ENCODE measurements around the gene MACF1. TPM values are rescaled to one million over a fixed set of nuclear protein-coding genes. Genes with fewer than 3 reads are reported as not detected.
"Not testable (repeated sequence)": the region's sequence is repeated elsewhere in the genome, so short reads cannot be mapped to it uniquely, and the experiment has no call there.

Gene MACF1
- total RNA-seq, result 226 TPM

DNA sequence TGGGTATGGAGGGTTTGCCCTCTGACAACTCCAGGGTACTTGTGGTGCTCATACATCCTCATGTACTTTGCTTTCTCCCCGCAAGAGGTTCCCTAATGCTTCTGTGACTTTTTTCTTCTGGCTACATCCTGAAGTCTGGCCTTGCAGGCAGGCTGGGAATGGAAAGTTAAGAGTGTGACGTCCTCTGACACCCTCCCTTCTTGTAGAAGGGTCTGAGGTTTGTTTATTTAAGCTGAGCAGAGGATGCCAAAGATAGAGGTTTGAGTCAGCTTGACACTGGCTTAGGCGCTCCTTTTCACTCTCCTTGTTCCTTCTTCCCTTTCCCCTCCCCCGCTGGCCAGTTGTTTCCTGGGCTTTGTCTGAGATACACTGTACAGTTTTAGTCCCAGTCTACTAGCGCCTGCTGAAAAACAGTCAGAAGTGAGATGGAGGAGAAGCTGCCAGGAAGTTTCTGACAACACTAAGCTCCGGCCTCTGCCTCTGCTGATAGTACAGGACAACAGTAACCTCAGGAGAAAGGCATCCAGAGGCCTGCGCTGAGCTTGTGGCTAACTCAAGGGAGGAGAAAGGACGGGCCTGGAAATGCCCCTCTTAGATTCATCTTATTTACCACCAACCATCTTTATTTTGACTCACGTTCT, at the start of gene MACF1:
Gene MACF1 (plus strand): TSS at position 255 of the 641 bp plus-strand sequence. CDS start 328 bp downstream, at position 583.
- no peaks in the 10 kb centered on the region for H3K9me3 ChIP-seq (ENCODE audit: control insufficient read depth in 3 of 3, low read length in 3 of 3)
- peaks cover 14 to 22% (median 19%) of the 10 kb centered on the region in 3 donors for H3K4me1 ChIP-seq (ENCODE audit: control insufficient read depth in 3 of 3, insufficient read depth in 3 of 3, low read length in 3 of 3)

DNA sequence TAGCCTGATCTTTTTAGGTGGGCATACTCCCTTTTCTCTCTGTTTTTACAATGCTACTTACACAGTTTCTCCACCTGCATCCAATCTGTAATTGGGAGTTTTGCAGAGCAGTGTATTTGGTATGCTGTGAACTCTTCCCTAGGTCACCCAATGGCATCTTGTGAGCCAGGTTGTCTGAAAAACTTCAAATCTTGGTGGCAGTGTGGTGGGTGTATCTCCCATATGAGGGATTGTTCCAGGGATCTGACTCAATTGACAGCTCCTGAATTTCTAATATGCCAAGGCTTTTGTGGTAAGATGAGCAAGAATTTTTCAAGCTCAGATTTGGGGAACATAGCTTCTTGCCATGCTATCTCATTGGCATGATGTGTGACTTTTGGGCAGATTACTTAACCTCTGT, 47.2 kb upstream of the MACF1 start:
- H3K4me3 ChIP-seq (ENCODE audit: low read length in 3 of 3), result no peak overlapping the region

More for the DNA sequence above, at the start of gene MACF1:
- Histone ChIP-seq H3K36me3 (ENCODE audit: control insufficient read depth in 3 of 3, insufficient read depth in 3 of 3, low read length in 3 of 3) (no peaks in the 10 kb centered on the region), H3K9ac (ENCODE audit: low read depth in 1 of 3, low read length in 3 of 3) (peak within 1 kb of the TSS; percentile 63 to 71 (median 66)), H3K27me3 (ENCODE audit: control insufficient read depth in 3 of 3, insufficient read depth in 3 of 3, low read length in 3 of 3) (no peaks in the 10 kb centered on the region), H3K4me3 (ENCODE audit: low read length in 3 of 3) (peak within 1 kb of the TSS; percentile 42 to 66 (median 57)), H3K27ac (ENCODE audit: low read depth, low read length) (peak within 1 kb of the TSS; percentile 86)

DNA sequence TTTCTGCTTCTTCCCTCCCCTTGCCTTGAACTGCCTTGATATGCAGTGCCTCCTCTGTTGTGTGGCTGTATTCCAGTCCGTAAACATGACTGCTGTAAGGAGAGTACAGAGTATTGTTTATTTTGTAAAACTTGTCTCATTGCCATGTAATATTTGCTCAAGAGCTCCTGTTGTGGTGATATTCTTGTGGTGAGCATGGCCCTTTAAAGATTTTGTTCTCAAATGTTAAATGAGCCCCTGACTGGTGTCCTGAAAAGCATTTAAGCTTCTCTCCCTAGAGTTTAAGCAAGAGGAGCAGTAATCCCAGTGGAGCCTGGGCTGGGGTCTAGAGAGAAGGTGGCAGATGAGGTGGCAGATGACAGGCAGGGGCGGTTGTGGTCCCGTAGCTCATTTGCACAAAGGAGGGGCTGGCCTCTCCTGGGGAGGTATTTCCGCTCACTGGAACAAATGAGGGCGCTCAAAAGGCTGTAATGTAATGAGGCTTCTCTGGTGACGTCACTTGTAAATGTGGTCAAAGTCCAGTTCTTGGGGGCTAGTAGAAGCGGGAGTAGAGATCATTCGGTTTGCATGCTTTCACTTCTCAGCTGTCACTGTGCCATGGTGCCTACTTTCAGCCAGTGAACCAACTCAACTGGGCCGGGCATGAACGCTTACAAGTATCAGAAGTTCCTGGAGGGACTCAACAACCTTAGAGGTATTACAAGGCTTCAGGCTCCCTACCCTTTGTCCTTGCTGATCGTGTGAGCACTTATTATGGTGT, 46.0 kb upstream of the MACF1 start:
- H3K4me1 ChIP-seq (ENCODE audit: control insufficient read depth in 3 of 3, insufficient read depth in 3 of 3, low read length in 3 of 3), result peaks cover 35 to 43% (median 39%) of the 10 kb centered on the region in 3 donors
- no peaks in the 10 kb centered on the region for H3K27me3 ChIP-seq (ENCODE audit: control insufficient read depth in 3 of 3, insufficient read depth in 3 of 3, low read length in 3 of 3)
- H3K9me3 ChIP-seq (ENCODE audit: control insufficient read depth in 3 of 3, low read length in 3 of 3), result no peaks in the 10 kb centered on the region
- H3K27ac ChIP-seq (ENCODE audit: low read depth, low read length), result no peak overlapping the region
- no peaks in the 10 kb centered on the region for H3K36me3 ChIP-seq (ENCODE audit: control insufficient read depth in 3 of 3, insufficient read depth in 3 of 3, low read length in 3 of 3)
- H3K4me3 ChIP-seq (ENCODE audit: low read length in 3 of 3), result peak overlapping the region; percentile 5 to 8 (median 8)
- peak overlapping the region in 2 of 3 donors; percentile 22 to 35 for H3K9ac ChIP-seq (ENCODE audit: low read depth in 1 of 3, low read length in 3 of 3)

More for the DNA sequence above, 47.2 kb upstream of the MACF1 start:
- no peaks in the 10 kb centered on the region for H3K9me3 ChIP-seq (ENCODE audit: control insufficient read depth in 3 of 3, low read length in 3 of 3)
- H3K9ac ChIP-seq (ENCODE audit: low read depth in 1 of 3, low read length in 3 of 3), result no peak overlapping the region
- H3K4me1 ChIP-seq (ENCODE audit: control insufficient read depth in 3 of 3, insufficient read depth in 3 of 3, low read length in 3 of 3), result peaks cover 43 to 52% (median 48%) of the 10 kb centered on the region in 3 donors
- no peak overlapping the region for H3K27ac ChIP-seq (ENCODE audit: low read depth, low read length)
- H3K36me3 ChIP-seq (ENCODE audit: control insufficient read depth in 3 of 3, insufficient read depth in 3 of 3, low read length in 3 of 3), result no peaks in the 10 kb centered on the region
- H3K27me3 ChIP-seq (ENCODE audit: control insufficient read depth in 3 of 3, insufficient read depth in 3 of 3, low read length in 3 of 3), result no peaks in the 10 kb centered on the region

DNA sequence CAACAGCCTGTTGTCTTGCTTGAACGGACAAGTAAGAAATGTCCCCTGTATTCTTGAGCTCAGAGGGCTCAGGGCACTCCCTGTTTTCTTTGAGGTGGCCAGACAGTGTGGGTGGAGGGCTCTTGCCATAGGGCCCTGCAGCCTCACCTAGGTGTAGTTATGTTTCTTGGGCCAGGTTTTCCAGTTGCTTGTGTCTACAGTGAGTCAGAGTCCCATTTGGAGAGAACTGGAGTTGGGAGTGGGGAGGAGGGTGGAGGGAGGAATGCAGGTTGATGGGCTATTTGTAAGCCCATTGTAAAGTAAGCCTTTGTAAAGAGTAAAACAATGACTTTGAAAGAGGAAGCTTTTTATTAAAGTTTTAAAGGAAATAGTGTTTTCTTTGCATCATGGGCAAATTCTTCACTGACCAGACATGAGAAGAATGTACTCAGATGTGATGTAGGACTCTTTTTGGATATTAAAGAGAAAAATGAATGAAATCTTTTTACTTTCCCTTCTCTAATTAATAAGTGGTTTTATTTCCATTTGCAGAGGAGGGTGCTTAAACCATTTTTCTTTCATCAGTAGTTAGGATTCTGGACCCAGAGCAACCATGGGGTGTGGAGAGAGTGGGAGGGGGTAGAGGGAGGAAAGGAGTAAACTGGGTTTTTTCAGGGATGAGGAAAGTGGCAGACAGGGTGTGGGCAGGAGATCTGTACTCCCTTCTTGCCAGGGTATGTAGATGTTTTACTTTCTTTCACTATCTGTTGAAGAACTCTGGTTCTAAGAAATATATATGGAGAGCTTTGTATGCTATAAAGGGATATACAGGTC, 45.1 kb upstream of the MACF1 start:
- H3K4me3 ChIP-seq (ENCODE audit: low read length in 3 of 3), result peak overlapping the region in 1 of 3 donors; percentile 6

DNA sequence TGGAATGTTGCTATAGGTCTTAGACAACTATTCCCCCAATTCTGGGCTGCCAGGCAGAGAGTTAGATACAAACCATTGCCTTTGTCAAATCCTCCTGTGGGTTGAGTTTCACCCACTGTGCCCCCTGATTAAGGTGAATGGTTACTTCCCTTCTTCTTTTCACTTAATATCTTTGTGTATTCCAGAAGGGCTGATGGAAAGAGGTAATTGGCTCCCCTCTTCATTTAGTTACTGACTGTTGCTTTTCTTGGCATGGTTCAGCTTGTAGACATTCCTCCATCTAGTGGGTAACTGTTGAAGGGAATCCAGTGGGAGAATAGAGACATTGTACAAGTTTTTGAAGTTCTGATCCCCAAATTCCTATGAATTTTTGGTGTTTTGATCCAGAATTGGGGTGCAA, 43.8 kb upstream of the MACF1 start:
- Histone ChIP-seq H3K27ac (ENCODE audit: low read depth, low read length) (no peak overlapping the region), H3K9me3 (ENCODE audit: control insufficient read depth in 3 of 3, low read length in 3 of 3) (no peaks in the 10 kb centered on the region), H3K4me3 (ENCODE audit: low read length in 3 of 3) (no peak overlapping the region), H3K36me3 (ENCODE audit: control insufficient read depth in 3 of 3, insufficient read depth in 3 of 3, low read length in 3 of 3) (no peaks in the 10 kb centered on the region), H3K27me3 (ENCODE audit: control insufficient read depth in 3 of 3, insufficient read depth in 3 of 3, low read length in 3 of 3) (no peaks in the 10 kb centered on the region), H3K4me1 (ENCODE audit: control insufficient read depth in 3 of 3, insufficient read depth in 3 of 3, low read length in 3 of 3) (peaks cover 24 to 38% (median 34%) of the 10 kb centered on the region in 3 donors), H3K9ac (ENCODE audit: low read depth in 1 of 3, low read length in 3 of 3) (no peak overlapping the region)

More for the DNA sequence above, 45.1 kb upstream of the MACF1 start:
- Histone ChIP-seq H3K27me3 (ENCODE audit: control insufficient read depth in 3 of 3, insufficient read depth in 3 of 3, low read length in 3 of 3) (no peaks in the 10 kb centered on the region), H3K9me3 (ENCODE audit: control insufficient read depth in 3 of 3, low read length in 3 of 3) (no peaks in the 10 kb centered on the region), H3K36me3 (ENCODE audit: control insufficient read depth in 3 of 3, insufficient read depth in 3 of 3, low read length in 3 of 3) (no peaks in the 10 kb centered on the region), H3K27ac (ENCODE audit: low read depth, low read length) (no peak overlapping the region), H3K9ac (ENCODE audit: low read depth in 1 of 3, low read length in 3 of 3) (peak overlapping the region in 1 of 3 donors; percentile 22), H3K4me1 (ENCODE audit: control insufficient read depth in 3 of 3, insufficient read depth in 3 of 3, low read length in 3 of 3) (peaks cover 26 to 37% (median 32%) of the 10 kb centered on the region in 3 donors)

DNA sequence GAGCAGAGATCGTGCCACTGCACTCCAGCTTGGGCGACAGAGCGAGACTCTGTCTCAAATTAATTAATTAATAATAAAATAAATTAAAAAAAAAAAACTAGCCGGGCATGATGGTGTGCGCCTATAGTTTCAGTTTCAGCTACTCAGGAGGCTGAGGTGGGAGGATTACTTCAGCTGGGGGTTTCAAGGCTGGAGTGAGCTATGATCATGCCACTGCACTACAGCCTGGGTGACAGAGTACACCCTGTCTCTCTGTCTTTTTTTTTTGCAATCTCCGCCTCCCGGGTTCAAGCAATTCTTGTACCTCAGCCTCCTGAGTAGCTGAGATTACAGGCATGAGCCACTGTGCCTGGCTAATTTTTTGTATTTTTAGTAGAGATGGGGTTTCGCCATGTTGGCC, 42.7 kb upstream of the MACF1 start:
- H3K9me3 ChIP-seq (ENCODE audit: control insufficient read depth in 3 of 3, low read length in 3 of 3); H3K27ac ChIP-seq (ENCODE audit: low read depth, low read length); H3K36me3 ChIP-seq (ENCODE audit: control insufficient read depth in 3 of 3, insufficient read depth in 3 of 3, low read length in 3 of 3); H3K27me3 ChIP-seq (ENCODE audit: control insufficient read depth in 3 of 3, insufficient read depth in 3 of 3, low read length in 3 of 3); H3K4me3 ChIP-seq (ENCODE audit: low read length in 3 of 3); H3K9ac ChIP-seq (ENCODE audit: low read depth in 1 of 3, low read length in 3 of 3): not testable (repeated sequence)
- peaks cover 24 to 42% (median 37%) of the 10 kb centered on the region in 3 donors for H3K4me1 ChIP-seq (ENCODE audit: control insufficient read depth in 3 of 3, insufficient read depth in 3 of 3, low read length in 3 of 3)

- Histone ChIP-seq H3K4me1 (ENCODE audit: control insufficient read depth in 3 of 3, insufficient read depth in 3 of 3, low read length in 3 of 3) (peaks cover 25 to 47% (median 35%) of the 10 kb centered on the region in 3 donors), H3K27me3 (ENCODE audit: control insufficient read depth in 3 of 3, insufficient read depth in 3 of 3, low read length in 3 of 3) (no peaks in the 10 kb centered on the region), H3K4me3 (ENCODE audit: low read length in 3 of 3) (no peak overlapping the region), H3K9ac (ENCODE audit: low read depth in 1 of 3, low read length in 3 of 3) (no peak overlapping the region), H3K9me3 (ENCODE audit: control insufficient read depth in 3 of 3, low read length in 3 of 3) (no peaks in the 10 kb centered on the region), H3K27ac (ENCODE audit: low read depth, low read length) (no peak overlapping the region), H3K36me3 (ENCODE audit: control insufficient read depth in 3 of 3, insufficient read depth in 3 of 3, low read length in 3 of 3) (no peaks in the 10 kb centered on the region)
Observed at GRCh38 chr1:39163469-39163868, 41.0 kb upstream of the MACF1 start.

DNA sequence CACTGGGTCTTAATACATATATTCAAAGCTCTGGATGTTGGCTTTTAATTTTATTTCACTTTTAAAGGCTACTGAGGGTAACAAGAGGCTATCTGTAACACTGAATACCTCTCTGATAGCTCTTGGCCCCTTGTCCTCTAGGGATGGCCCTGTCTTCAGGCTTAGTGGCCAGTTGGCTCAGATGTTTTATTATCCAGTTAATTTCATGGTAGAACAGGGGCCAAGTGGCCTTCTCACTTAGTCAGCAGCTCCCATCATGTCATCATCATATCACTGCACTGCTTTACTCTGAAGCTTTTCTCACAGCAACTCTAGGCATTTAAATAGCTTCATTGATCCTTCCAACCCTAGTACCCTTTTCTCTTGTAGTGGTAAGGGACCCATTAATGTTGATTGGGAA, 40.2 kb upstream of the MACF1 start:
- no peak overlapping the region for H3K4me3 ChIP-seq (ENCODE audit: low read length in 3 of 3)
- H3K4me1 ChIP-seq (ENCODE audit: control insufficient read depth in 3 of 3, insufficient read depth in 3 of 3, low read length in 3 of 3), result peaks cover 17 to 42% (median 36%) of the 10 kb centered on the region in 3 donors
- H3K9ac ChIP-seq (ENCODE audit: low read depth in 1 of 3, low read length in 3 of 3), result no peak overlapping the region
- no peaks in the 10 kb centered on the region for H3K27me3 ChIP-seq (ENCODE audit: control insufficient read depth in 3 of 3, insufficient read depth in 3 of 3, low read length in 3 of 3)
- no peaks in the 10 kb centered on the region for H3K36me3 ChIP-seq (ENCODE audit: control insufficient read depth in 3 of 3, insufficient read depth in 3 of 3, low read length in 3 of 3)
- no peaks in the 10 kb centered on the region for H3K9me3 ChIP-seq (ENCODE audit: control insufficient read depth in 3 of 3, low read length in 3 of 3)
- no peak overlapping the region for H3K27ac ChIP-seq (ENCODE audit: low read depth, low read length)

- Histone ChIP-seq H3K9ac (ENCODE audit: low read depth in 1 of 3, low read length in 3 of 3) (no peak overlapping the region), H3K4me1 (ENCODE audit: control insufficient read depth in 3 of 3, insufficient read depth in 3 of 3, low read length in 3 of 3) (peaks cover 16 to 41% (median 32%) of the 10 kb centered on the region in 3 donors), H3K27ac (ENCODE audit: low read depth, low read length) (no peak overlapping the region)
Observed at GRCh38 chr1:39165049-39165448, 39.4 kb upstream of the MACF1 start.

More at GRCh38 chr1:39165049-39165448, 39.4 kb upstream of the MACF1 start:
- Histone ChIP-seq H3K36me3 (ENCODE audit: control insufficient read depth in 3 of 3, insufficient read depth in 3 of 3, low read length in 3 of 3) (no peaks in the 10 kb centered on the region), H3K9me3 (ENCODE audit: control insufficient read depth in 3 of 3, low read length in 3 of 3) (no peaks in the 10 kb centered on the region), H3K27me3 (ENCODE audit: control insufficient read depth in 3 of 3, insufficient read depth in 3 of 3, low read length in 3 of 3) (no peaks in the 10 kb centered on the region), H3K4me3 (ENCODE audit: low read length in 3 of 3) (no peak overlapping the region)

All from skeletal muscle tissue (tissue), 4 donors.